GM13977 (cell line): ENCODE data around the gene OTOP3.

Experiments used
- DNase-seq: peaks from one replicate; pipeline ENCODE4 v3.0.0; 2012; ENCODE audit warnings: low spot score
- CTCF ChIP-seq: IDR thresholded peaks from 2 replicates; pipeline ENCODE4 v1.5.1; 2012; ENCODE audit warnings: mild to moderate bottlenecking, control low read depth; ENCODE audit not compliant: insufficient read depth; ENCODE audit errors: extremely low read depth, missing control alignments
- in situ Hi-C: fragments of 300-500 bp; cut with MboI; formaldehyde crosslinking; loops from one replicate; pipeline ENCODE4 v1.12.0; 2022; ENCODE audit warnings: low sequenced_read_pairs, low pct_unique_long_range_greater_than_20kb, mixed read lengths, inconsistent platforms; ENCODE audit not compliant: unreplicated experiment

OTOP3 gene

GRCh38 chr17:74954665-74955421, 19.1 kb downstream of the OTOP3 start:
- no peak for TF ChIP-seq CTCF
- in situ Hi-C loops = loop anchor here (10.0 kb wide), 1 partner anchor 250 kb away; the partner anchor contains the start of gene NUP85
- DNase-seq = no peak

- in situ Hi-C loops = loop anchor here (10.0 kb wide), 1 partner anchor 249 kb away; the partner anchor contains the start of gene NUP85
- no peak for TF ChIP-seq CTCF
- no peak for DNase-seq
Observed at GRCh38 chr17:74956093-74956492, 20.4 kb downstream of the OTOP3 start.

GRCh38 chr17:74957935-74958740, 22.4 kb downstream of the OTOP3 start:
- in situ Hi-C loops = loop anchor here (10.0 kb wide), 1 partner anchor 247 kb away; the partner anchor contains the start of gene NUP85
- DNase-seq = peak; percentile 90
- TF ChIP-seq CTCF = peak; percentile 97

GRCh38 chr17:74959826-74960515, 24.3 kb downstream of the OTOP3 start:
- DNase-seq = no peak
- no peak for TF ChIP-seq CTCF
- in situ Hi-C loops = loop anchor here (10.0 kb wide), 1 partner anchor 245 kb away; the partner anchor contains the start of gene NUP85

- peak; percentile 78 for TF ChIP-seq CTCF
- in situ Hi-C loops = no loop called here
- peak; percentile 85 for DNase-seq
Observed at GRCh38 chr17:74960570-74961342, 25.1 kb downstream of the OTOP3 start.
